ENCODE measurements around the gene TPI1. TPM values are rescaled to one million over a fixed set of nuclear protein-coding genes. Genes with fewer than 3 reads are reported as not detected.

TPI1 gene
- total RNA-seq, 2 experiments from 2014 or later, result 608 to 801 TPM

GRCh38 chr12:6899837-6900519, 32.6 kb downstream of the TPI1 start:
- BruUV-seq (replicated peaks), result no TSS peak
- no peaks in the 10 kb centered on the region for H4K20me1 ChIP-seq (ENCODE audit: insufficient read depth, low read length)
- CTCF ChIA-PET (ENCODE audit: unreplicated experiment), result no interaction called here
- POLR2A ChIA-PET, result interaction anchor here (0.9 to 1.5 kb wide), 2 partner anchors 8 to 9 kb away, joined by 3 read pairs; no protein-coding TSS in a partner anchor
- intact Hi-C loops (cut with micrococcal nuclease; ENCODE audit: unreplicated experiment), result no loop called here
- no peaks in the 10 kb centered on the region for H3K9me2 ChIP-seq (ENCODE audit: insufficient read depth, low read length)
- H3K4me2 ChIP-seq (ENCODE audit: low read length), result no peak overlapping the region
- no peak overlapping the region for H3K27ac ChIP-seq (ENCODE audit: low read depth, low read length, poor library complexity, severe bottlenecking)
- no peaks in the 10 kb centered on the region for H3K9me3 ChIP-seq (ENCODE audit: low read length)
- H3K36me3 ChIP-seq (ENCODE audit: insufficient read depth, low read length), result no peaks in the 10 kb centered on the region
- no peaks in the 10 kb centered on the region for H3K79me2 ChIP-seq (ENCODE audit: insufficient read depth, low read depth, low read length)
- H3K4me1 ChIP-seq (ENCODE audit: insufficient read depth, low read length, poor library complexity, severe bottlenecking), result peaks cover 13% of the 10 kb centered on the region
- no peak overlapping the region for H3K4me3 ChIP-seq (ENCODE audit: low read depth, low read length, poor library complexity, severe bottlenecking)
- TF ChIP-seq EZH2phosphoT487 (IDR thresholded peaks at IDR 0.05; ENCODE audit: borderline replicate concordance, low read depth, low read length) (no peak), CTCF (conservative IDR thresholded peaks at IDR 0.05; ENCODE audit: low read length) (no peak)
- no peak overlapping the region for H2AFZ ChIP-seq (ENCODE audit: low read length)
- DNase-seq (ENCODE audit: low spot score), result no peak

- Histone ChIP-seq H3K9me2 (ENCODE audit: insufficient read depth, low read length) (no peaks in the 10 kb centered on the region), H3K4me1 (ENCODE audit: insufficient read depth, low read length, poor library complexity, severe bottlenecking) (peaks cover 18% of the 10 kb centered on the region), H3K36me3 (ENCODE audit: insufficient read depth, low read length) (peaks cover 8% of the 10 kb centered on the region; the same call in 1 of the 2 replicates), H4K20me1 (ENCODE audit: insufficient read depth, low read length) (no peaks in the 10 kb centered on the region), H3K4me3 (ENCODE audit: low read depth, low read length, poor library complexity, severe bottlenecking) (no peak overlapping the region), H2AFZ (ENCODE audit: low read length) (no peak overlapping the region), H3K79me2 (ENCODE audit: insufficient read depth, low read depth, low read length) (no peaks in the 10 kb centered on the region), H3K4me2 (ENCODE audit: low read length) (no peak overlapping the region), H3K27ac (ENCODE audit: low read depth, low read length, poor library complexity, severe bottlenecking) (no peak overlapping the region), H3K9me3 (ENCODE audit: low read length) (no peaks in the 10 kb centered on the region)
- ChIA-PET POLR2A (interaction anchor here (0.5 to 1.5 kb wide), 8 partner anchors 8 to 51 kb away, joined by 3 to 5 read pairs (median 3); no protein-coding TSS in a partner anchor), CTCF (ENCODE audit: unreplicated experiment) (no interaction called here)
- no TSS peak for BruUV-seq (replicated peaks)
- no peak for DNase-seq (ENCODE audit: low spot score)
- TF ChIP-seq CTCF (conservative IDR thresholded peaks at IDR 0.05; ENCODE audit: low read length) (no peak), EZH2phosphoT487 (IDR thresholded peaks at IDR 0.05; ENCODE audit: borderline replicate concordance, low read depth, low read length) (no peak)
- intact Hi-C loops (cut with micrococcal nuclease; ENCODE audit: unreplicated experiment), result no loop called here
Observed at GRCh38 chr12:6902448-6902847, 35.1 kb downstream of the TPI1 start.

GRCh38 chr12:6903722-6904121, 36.4 kb downstream of the TPI1 start:
- Histone ChIP-seq H3K79me2 (ENCODE audit: insufficient read depth, low read depth, low read length) (no peaks in the 10 kb centered on the region), H3K4me1 (ENCODE audit: insufficient read depth, low read length, poor library complexity, severe bottlenecking) (peaks cover 18% of the 10 kb centered on the region), H3K4me3 (ENCODE audit: low read depth, low read length, poor library complexity, severe bottlenecking) (peak overlapping the region; percentile 81), H3K36me3 (ENCODE audit: insufficient read depth, low read length) (peaks cover 8% of the 10 kb centered on the region; the same call in 1 of the 2 replicates), H3K4me2 (ENCODE audit: low read length) (peak overlapping the region; percentile 97), H3K9me3 (ENCODE audit: low read length) (no peaks in the 10 kb centered on the region), H3K9me2 (ENCODE audit: insufficient read depth, low read length) (no peaks in the 10 kb centered on the region), H4K20me1 (ENCODE audit: insufficient read depth, low read length) (no peaks in the 10 kb centered on the region), H2AFZ (ENCODE audit: low read length) (peak overlapping the region; percentile 80; the same call in 1 of the 2 replicates), H3K27ac (ENCODE audit: low read depth, low read length, poor library complexity, severe bottlenecking) (no peak overlapping the region)
- ChIA-PET POLR2A (interaction anchor here (0.7 to 2.8 kb wide), 4 partner anchors 12 to 64 kb away, joined by 3 to 13 read pairs (median 4); no protein-coding TSS in a partner anchor), CTCF (ENCODE audit: unreplicated experiment) (no interaction called here)
- intact Hi-C loops (cut with micrococcal nuclease; ENCODE audit: unreplicated experiment), result no loop called here
- no peak for TF ChIP-seq EZH2phosphoT487 (IDR thresholded peaks at IDR 0.05; ENCODE audit: borderline replicate concordance, low read depth, low read length)
- TF ChIP-seq CTCF (conservative IDR thresholded peaks at IDR 0.05; ENCODE audit: low read length), result no peak
- DNase-seq (ENCODE audit: low spot score), result no peak
- no TSS peak for BruUV-seq (replicated peaks)
